NCI-H345 treated with DMSO at 0.1 percent for 48 hours (cell line): ENCODE results near the gene PDRG1.

Source experiments
- DNase-seq: peaks from one replicate; lab custom pipeline; 2025; ENCODE audit not compliant: unreplicated experiment; lab: John Stamatoyannopoulos, UW

PDRG1 gene

GRCh38 chr20:31967830-31968249 lies 16.0 kb upstream of the PDRG1 start, which contains the start of gene XKR7:
XKR7 (plus strand) TSS chr20:31968151; CDS start chr20:31968176, 25 bp downstream.
- DNase-seq: peak; percentile 41

GRCh38 chr20:31966991-31967655 lies 15.3 kb upstream of the PDRG1 start:
- DNase-seq: no peak

- DNase-seq: no peak
Observed at GRCh38 chr20:31963889-31964288, 12.0 kb upstream of the PDRG1 start.

GRCh38 chr20:31962761-31963160 lies 10.9 kb upstream of the PDRG1 start:
- no peak for DNase-seq

- DNase-seq: no peak
Observed at GRCh38 chr20:31956556-31957526, 5.0 kb upstream of the PDRG1 start.

GRCh38 chr20:31954500-31954899 lies 2.7 kb upstream of the PDRG1 start:
- no peak for DNase-seq

- no peak for DNase-seq
Observed at GRCh38 chr20:31953556-31954148, 1.8 kb upstream of the PDRG1 start.

GRCh38 chr20:31951203-31951529 lies 680 bp downstream of the PDRG1 start:
- DNase-seq: no peak

GRCh38 chr20:31949877-31950646 lies 1.8 kb downstream of the PDRG1 start:
- no peak for DNase-seq

GRCh38 chr20:31948008-31948407 lies 3.8 kb downstream of the PDRG1 start:
- DNase-seq: no peak

GRCh38 chr20:31945785-31946184 lies 6.1 kb downstream of the PDRG1 start:
- no peak for DNase-seq

GRCh38 chr20:31945319-31945718 lies 6.5 kb downstream of the PDRG1 start:
- DNase-seq: no peak

GRCh38 chr20:31943052-31943471 lies 8.8 kb downstream of the PDRG1 start:
- no peak for DNase-seq

GRCh38 chr20:31939661-31940060 lies 12.2 kb downstream of the PDRG1 start:
- no peak for DNase-seq

- DNase-seq: no peak
Observed at GRCh38 chr20:31937820-31938219, 14.0 kb downstream of the PDRG1 start.

GRCh38 chr20:31936420-31936819 lies 15.4 kb downstream of the PDRG1 start:
- DNase-seq: no peak

GRCh38 chr20:31934968-31935764 lies 16.7 kb downstream of the PDRG1 start:
- DNase-seq: no peak

- DNase-seq: no peak
Observed at GRCh38 chr20:31934491-31934890, 17.4 kb downstream of the PDRG1 start.

GRCh38 chr20:31933698-31934097 lies 18.1 kb downstream of the PDRG1 start:
- DNase-seq: no peak

GRCh38 chr20:31930779-31931178 lies 21.1 kb downstream of the PDRG1 start:
- no peak for DNase-seq
